HepG2 (cell line): ENCODE measurements around the gene NACC2. TPM values are rescaled to one million over a fixed set of nuclear protein-coding genes. Genes with fewer than 3 reads are reported as not detected.
A peak's percentile ranks its signal among the peaks of the same experiment; 100 is the strongest.

ENCODE experiments used
- ASH2L ChIP-seq: fragments of 300-600, 200-600 bp; sonication (generic); IDR thresholded peaks from 2 replicates; pipeline ENCODE4 v1.7.0; 2017; ENCODE audit warnings: low read depth, mild to moderate bottlenecking, moderate library complexity, mixed read lengths, low read length; ENCODE audit not compliant: insufficient read length
- HMGXB4 ChIP-seq, 2 experiments: sonication (generic) in 1 of 2; formaldehyde crosslinking in 1 of 2; IDR thresholded peaks; 2 replicates each; pipeline versions ENCODE4 v1.4.0 to v1.6.1; 2018 to 2020; ENCODE audit warnings: missing genetic modification reagents in 2 of 2, borderline replicate concordance in 1 of 2, low read depth in 1 of 2, mild to moderate bottlenecking in 1 of 2, missing biosample characterization in 1 of 2
- HOXA5 ChIP-seq: sonication (generic); formaldehyde crosslinking; IDR thresholded peaks from 2 replicates; pipeline ENCODE4 v1.4.0; 2020; ENCODE audit warnings: missing genetic modification reagents
- KLF6 ChIP-seq: IDR thresholded peaks from 2 replicates; pipeline ENCODE4 v1.8.0; 2016; ENCODE audit warnings: missing biosample characterization, missing genetic modification reagents
- LRRFIP1 ChIP-seq: sonication (generic); formaldehyde crosslinking; conservative IDR thresholded peaks from 2 replicates; pipeline ENCODE4 v1.4.0; 2020; ENCODE audit warnings: missing genetic modification reagents
- NRL ChIP-seq: sonication (generic); formaldehyde crosslinking; IDR thresholded peaks from 2 replicates; pipeline ENCODE4 v1.5.0; 2020; ENCODE audit warnings: missing genetic modification reagents, mild to moderate bottlenecking, moderate library complexity, borderline replicate concordance
- PRDM15 ChIP-seq: sonication (generic); formaldehyde crosslinking; IDR thresholded peaks from 2 replicates; pipeline ENCODE4 v1.4.0; 2020; ENCODE audit warnings: missing genetic modification reagents
- SRSF1 ChIP-seq: fragments of 200-400 bp; formaldehyde crosslinking; optimal IDR thresholded peaks from 2 replicates; pipeline ENCODE3; 2017; ENCODE audit warnings: mild to moderate bottlenecking, low read depth, low read length, moderate library complexity
- ZNF225 ChIP-seq: sonication (generic); formaldehyde crosslinking; IDR thresholded peaks from 2 replicates; pipeline ENCODE4 v1.4.0; 2020; ENCODE audit warnings: mild to moderate bottlenecking, missing genetic modification reagents
- ZNF331 ChIP-seq: sonication (generic); formaldehyde crosslinking; IDR thresholded peaks from 2 replicates; pipeline ENCODE4 v1.4.0; 2020; ENCODE audit warnings: missing genetic modification reagents
- ZNF337 ChIP-seq: sonication (generic); formaldehyde crosslinking; IDR thresholded peaks from 2 replicates; pipeline ENCODE4 v1.5.1; 2020; ENCODE audit warnings: missing genetic modification reagents, low read depth, mild to moderate bottlenecking, borderline replicate concordance
- ZNF547 ChIP-seq: sonication (generic); formaldehyde crosslinking; IDR thresholded peaks from 2 replicates; pipeline ENCODE4 v1.5.1; 2020; ENCODE audit warnings: mild to moderate bottlenecking, missing genetic modification reagents
- ZNF598 ChIP-seq: sonication (generic); formaldehyde crosslinking; IDR thresholded peaks from 2 replicates; pipeline ENCODE4 v1.5.1; 2020; ENCODE audit warnings: mild to moderate bottlenecking, missing genetic modification reagents, borderline replicate concordance
- ZNF687 ChIP-seq: sonication (generic); formaldehyde crosslinking; IDR thresholded peaks from 2 replicates; pipeline ENCODE4 v1.5.1; 2020; ENCODE audit warnings: mild to moderate bottlenecking, missing genetic modification reagents, moderate library complexity
- polyA plus RNA-seq, 8 experiments: library from polyadenylated mRNA; depleted of rRNA in 3 of 8; stranded (reverse) in 7 of 8; unstranded in 1 of 8; fragments of >200 nt; fragmentation: Illumina TruSeq in 4 of 8; extraction: Trizol in 4 of 8; gene quantifications; 2 replicates each; pipeline versions ENCODE4 v1.2.1 to v1.2.3, GENCODE V29; 2011 to 2016; ENCODE audit warnings: low read depth in 4 of 8, missing spikeins in 1 of 8, mixed read lengths in 1 of 8; ENCODE audit not compliant: insufficient read depth in 1 of 8
- total RNA-seq, 5 experiments: library from RNA; depleted of rRNA; stranded (reverse); fragments of >200 nt; fragmentation: Illumina TruSeq; extraction: Trizol; gene quantifications; 2 replicates each; pipeline ENCODE4 v1.2.3, GENCODE V29; 2016; ENCODE audit warnings: low read depth in 1 of 5

Gene NACC2
- total and polyA plus RNA-seq, 2 of the 13 experiments (the other 11 are each of a cell fraction or from before 2014, with no cell fraction given), result 5.9 to 12.3 TPM

GRCh38 chr9:135960411-135961276 lies 134.4 kb downstream of the NACC2 start (continued):
- TF ChIP-seq LRRFIP1 (CRISPR knock-in tag) (no peak), HOXA5 (CRISPR knock-in tag) (peak; percentile 56; the same call in 1 of the 2 replicates), PRDM15 (CRISPR knock-in tag) (0 out of 2 replicates have a peak, but pooled peaks have one; percentile 5), ASH2L (peak; percentile 45), SRSF1 (peak; percentile 40), ZNF331 (0 out of 2 replicates have a peak, but pooled peaks have one; percentile 11), NRL (CRISPR knock-in tag) (no peak), ZNF687 (CRISPR knock-in tag) (peak; percentile 65), ZNF547 (CRISPR knock-in tag) (peak; percentile 21; the same call in 1 of the 2 replicates), ZNF225 (CRISPR knock-in tag) (0 out of 2 replicates have a peak, but pooled peaks have one; percentile 58), ZNF598 (CRISPR knock-in tag) (0 out of 2 replicates have a peak, but pooled peaks have one; percentile 19), KLF6 (peak; percentile 3; the same call in 1 of the 2 replicates), ZNF337 (no peak), HMGXB4 (CRISPR knock-in tag; IDR thresholded peaks at IDR 0.05; ENCODE audit: borderline replicate concordance in 1 of 2, low read depth in 1 of 2) (peak in 1 of 2 experiments; percentile 14; a peak in 2 of 4 replicates)
